SK-N-SH (cell line): ENCODE data around the gene PSMD6.

ENCODE experiments used
- RCOR1 ChIP-seq: fragments of 150-350 bp; IDR thresholded peaks from 2 replicates; pipeline ENCODE4 v1.6.1; 2017; ENCODE audit warnings: antibody characterized with exemption, low read length
- REST ChIP-seq: IDR thresholded peaks from 2 replicates; pipeline ENCODE4 v1.6.1; 2012; ENCODE audit warnings: mild to moderate bottlenecking, low read depth, low read length, moderate library complexity
- TF ChIP-seq, protein P1 (sequence below): fragments of 200-600 bp; sonication (generic); IDR thresholded peaks from 2 replicates; pipeline ENCODE4 v1.6.1; 2017; ENCODE audit warnings: antibody characterized with exemption, mild to moderate bottlenecking, moderate library complexity
- TF ChIP-seq, protein P2 (sequence below): IDR thresholded peaks from 2 replicates; pipeline ENCODE4 v1.4.0; 2012; ENCODE audit warnings: low read depth

GRCh38 chr3:64023187-64023860, at the start of gene PSMD6:
- TF ChIP-seq, protein P1, sequence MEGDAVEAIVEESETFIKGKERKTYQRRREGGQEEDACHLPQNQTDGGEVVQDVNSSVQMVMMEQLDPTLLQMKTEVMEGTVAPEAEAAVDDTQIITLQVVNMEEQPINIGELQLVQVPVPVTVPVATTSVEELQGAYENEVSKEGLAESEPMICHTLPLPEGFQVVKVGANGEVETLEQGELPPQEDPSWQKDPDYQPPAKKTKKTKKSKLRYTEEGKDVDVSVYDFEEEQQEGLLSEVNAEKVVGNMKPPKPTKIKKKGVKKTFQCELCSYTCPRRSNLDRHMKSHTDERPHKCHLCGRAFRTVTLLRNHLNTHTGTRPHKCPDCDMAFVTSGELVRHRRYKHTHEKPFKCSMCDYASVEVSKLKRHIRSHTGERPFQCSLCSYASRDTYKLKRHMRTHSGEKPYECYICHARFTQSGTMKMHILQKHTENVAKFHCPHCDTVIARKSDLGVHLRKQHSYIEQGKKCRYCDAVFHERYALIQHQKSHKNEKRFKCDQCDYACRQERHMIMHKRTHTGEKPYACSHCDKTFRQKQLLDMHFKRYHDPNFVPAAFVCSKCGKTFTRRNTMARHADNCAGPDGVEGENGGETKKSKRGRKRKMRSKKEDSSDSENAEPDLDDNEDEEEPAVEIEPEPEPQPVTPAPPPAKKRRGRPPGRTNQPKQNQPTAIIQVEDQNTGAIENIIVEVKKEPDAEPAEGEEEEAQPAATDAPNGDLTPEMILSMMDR: peak; percentile 95
- TF ChIP-seq RCOR1 (no peak), REST (peak; percentile 48; the same call in 1 of the 2 replicates)
- TF ChIP-seq, protein P2, sequence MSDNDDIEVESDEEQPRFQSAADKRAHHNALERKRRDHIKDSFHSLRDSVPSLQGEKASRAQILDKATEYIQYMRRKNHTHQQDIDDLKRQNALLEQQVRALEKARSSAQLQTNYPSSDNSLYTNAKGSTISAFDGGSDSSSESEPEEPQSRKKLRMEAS: peak; percentile 77; the same call in 1 of the 2 replicates
